GM19467 (cell line): Measurements from ENCODE around the gene PCK1.
"Not testable (repeated sequence)": the region's sequence is repeated elsewhere in the genome, so short reads cannot be mapped to it uniquely, and the experiment has no call there.

Source experiments
- ATAC-seq: cut with Tn5 transposase; IDR thresholded peaks from one replicate; pipeline ENCODE4 v1.9.1; 2021; ENCODE audit warnings: mild to moderate bottlenecking, moderate library complexity; ENCODE audit not compliant: unreplicated experiment

The PCK1 gene

DNA sequence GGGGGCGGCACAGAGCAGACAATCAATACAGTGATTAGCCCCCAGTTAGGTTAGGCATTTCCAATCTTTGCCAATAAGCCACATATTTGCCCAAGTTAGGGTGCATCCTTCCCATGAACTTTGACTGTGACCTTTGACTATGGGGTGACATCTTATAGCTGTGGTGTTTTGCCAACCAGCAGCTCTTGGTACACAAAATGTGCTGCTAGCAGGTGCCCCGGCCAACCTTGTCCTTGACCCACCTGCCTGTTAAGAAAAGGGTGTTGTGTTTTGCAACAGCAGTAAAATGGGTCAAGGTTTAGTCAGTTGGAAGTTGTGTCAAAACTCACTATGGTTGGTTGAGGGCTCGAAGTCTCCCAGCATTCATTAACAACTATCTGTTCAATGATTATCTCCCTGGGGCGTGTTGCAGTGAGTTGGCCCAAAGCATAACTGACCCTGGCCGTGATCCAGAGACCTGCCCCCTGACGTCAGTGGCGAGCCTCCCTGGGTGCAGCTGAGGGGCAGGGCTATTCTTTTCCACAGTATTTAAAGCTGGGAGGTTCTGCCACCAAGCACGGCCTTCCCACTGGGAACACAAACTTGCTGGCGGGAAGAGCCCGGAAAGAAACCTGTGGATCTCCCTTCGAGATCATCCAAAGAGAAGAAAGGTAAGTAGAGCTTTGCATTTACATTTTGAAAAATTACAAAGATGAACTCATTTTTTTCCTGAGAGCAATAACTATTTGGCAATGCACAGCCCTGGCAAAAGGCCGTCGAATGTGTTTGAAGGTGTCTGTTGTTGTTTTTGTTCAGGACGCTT, at the start of gene PCK1:
PCK1 (plus strand) TSS at position 557 of the 802 bp plus-strand sequence. CDS start 302 bp downstream, outside the sequence.
- ATAC-seq: no peak

DNA sequence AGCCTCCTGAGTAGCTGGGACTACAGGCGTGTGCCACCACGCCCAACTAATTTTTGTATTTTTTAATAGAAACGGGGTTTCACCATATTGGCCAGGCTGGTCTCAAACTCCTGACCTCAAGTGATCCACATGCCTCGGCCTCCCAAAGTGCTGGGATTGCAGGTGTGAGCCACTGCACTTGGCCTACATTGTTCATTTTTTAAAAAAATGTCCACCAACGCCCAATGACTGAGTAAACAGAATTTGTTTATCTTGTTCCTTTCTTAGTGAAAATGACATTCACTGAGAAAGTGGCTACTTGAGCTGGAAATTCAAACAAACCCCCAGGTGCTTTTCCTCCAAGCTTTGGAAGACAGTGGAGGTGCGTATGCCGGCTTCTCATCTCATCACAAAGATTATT, 49.2 kb upstream of the PCK1 start:
- ATAC-seq: not testable (repeated sequence)

GRCh38 chr20:57512432-57512831, 48.5 kb upstream of the PCK1 start:
- no peak for ATAC-seq

DNA sequence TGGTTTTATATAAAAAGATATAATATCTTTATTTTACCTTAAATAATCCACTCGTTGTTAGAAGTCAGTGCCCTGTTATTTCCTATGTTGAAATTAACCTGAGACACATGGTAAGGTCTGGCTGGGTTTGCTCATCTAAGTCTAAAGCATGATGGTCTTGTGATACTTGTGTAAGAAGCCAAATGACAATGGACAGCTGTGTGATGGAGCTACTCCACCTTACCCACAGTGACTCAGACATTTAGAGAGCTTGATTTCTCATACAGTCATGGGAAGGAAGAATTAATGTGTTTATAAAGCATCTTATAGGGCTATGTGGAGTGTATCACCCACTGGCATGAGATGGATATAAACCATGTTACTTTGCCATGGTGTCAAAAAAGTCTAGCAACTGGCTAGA, 47.7 kb upstream of the PCK1 start:
- no peak for ATAC-seq

DNA sequence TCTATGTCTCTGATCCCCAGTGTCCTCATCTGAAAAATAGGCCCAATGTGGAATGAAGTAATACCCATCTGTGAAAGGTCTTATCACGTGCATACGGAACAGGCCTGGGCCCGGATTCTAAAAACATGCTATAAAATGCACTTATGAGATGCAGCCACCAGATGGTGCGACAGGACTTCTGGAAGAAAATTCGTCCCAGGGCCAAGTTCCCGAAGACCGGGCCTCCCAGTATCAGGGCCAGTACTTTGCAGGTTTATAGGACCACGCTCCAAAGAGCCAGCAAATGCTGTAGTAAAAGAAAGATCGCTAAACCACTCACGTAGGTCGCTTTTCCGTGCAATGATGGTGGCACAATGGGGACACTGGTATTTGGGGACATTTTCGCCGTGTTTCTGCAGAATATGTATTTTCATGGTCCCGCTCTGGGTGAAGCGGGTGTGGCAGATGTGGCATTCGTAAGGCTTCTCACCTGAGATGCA, 46.6 kb upstream of the PCK1 start:
- ATAC-seq: no peak

DNA sequence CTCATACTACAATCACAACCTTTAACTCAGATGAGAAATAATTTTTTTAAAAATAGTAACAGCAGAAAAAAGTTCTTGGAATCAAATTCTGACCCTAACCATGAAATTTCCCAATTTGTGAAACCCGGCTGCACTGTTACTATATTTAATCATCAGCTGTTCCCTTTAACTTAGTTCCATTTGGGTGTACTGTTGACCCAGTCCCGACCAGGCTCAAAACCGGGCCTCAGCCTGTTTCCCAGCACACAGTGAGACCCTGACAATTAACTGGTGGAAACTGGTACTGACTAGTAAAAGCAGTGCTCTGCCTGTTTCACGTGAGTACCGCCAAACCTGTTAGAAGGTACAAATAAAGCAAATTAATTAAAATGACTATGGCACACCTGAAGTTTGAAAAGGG, 43.0 kb upstream of the PCK1 start:
- no peak for ATAC-seq

- ATAC-seq: peak; percentile 51
Measured at GRCh38 chr20:57522380-57523140, 38.4 kb upstream of the PCK1 start.

DNA sequence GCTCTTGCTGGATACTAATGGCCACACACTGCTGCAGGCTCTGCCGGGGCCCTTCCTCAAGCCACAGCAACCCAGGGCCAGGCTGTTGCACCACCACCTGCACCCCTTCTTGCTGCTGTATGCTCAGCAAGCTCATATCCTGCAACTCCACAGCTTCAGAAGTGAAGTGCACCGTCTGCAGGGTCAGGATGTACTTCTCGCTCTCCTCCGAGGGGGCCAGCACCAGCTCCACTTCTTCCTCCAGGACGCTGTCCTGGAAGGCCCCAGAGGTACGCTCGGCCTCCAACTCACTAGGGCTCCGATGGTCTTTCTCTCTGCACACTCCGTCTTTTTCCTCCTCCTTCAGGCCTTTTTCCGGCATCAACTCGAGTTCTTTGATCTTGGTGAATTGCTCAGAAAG, 37.1 kb upstream of the PCK1 start:
- no peak for ATAC-seq

- no peak for ATAC-seq
Measured at GRCh38 chr20:57524511-57525176, 36.3 kb upstream of the PCK1 start, which contains the start of gene CTCFL. Gene CTCFL, minus strand, starts transcription at chr20:57525140. Its CDS starts 935 bp downstream, at chr20:57524205.

DNA sequence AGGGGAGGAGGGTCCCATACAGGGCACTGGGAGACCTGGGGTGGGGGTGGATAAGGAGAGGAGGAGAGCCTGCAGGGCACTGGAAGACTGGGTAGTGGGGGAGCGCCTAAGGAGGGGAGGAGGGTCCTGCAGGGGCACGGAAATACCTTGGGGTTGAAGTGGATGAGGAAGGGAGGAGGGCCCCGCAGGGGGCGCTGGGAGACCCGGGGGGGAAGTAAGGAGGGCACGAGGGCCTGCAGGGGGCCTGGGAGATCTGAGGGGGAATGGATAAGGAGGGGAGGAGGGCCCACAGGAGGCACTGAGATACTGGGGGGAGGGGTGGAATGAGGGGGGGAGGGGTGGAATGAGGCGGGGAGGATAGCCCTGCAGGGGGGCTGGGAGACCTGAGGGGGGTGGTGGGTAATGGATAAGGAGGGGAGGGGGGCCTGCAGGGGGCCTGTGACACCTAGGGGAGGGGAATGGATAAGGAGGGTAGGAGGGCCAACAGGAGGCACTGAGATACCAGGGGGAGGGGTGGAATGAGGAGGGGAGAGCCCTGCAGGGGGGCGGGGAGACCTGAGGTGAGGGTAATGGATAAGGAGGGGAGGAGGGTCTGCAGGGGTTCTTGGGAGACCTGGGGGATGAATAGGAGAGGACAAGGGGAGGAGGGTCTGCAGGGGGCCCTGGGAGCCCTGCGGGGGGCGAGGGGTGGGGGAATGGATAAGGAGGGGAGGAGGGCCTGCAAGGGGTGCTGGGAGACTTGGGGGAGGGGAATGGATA, 35.4 kb upstream of the PCK1 start:
- ATAC-seq: no peak

- no peak for ATAC-seq
Measured at GRCh38 chr20:57526087-57526884, 34.6 kb upstream of the PCK1 start.

GRCh38 chr20:57526885-57527460, 33.9 kb upstream of the PCK1 start:
- no peak for ATAC-seq

- no peak for ATAC-seq
Measured at GRCh38 chr20:57527728-57528127, 33.2 kb upstream of the PCK1 start.

DNA sequence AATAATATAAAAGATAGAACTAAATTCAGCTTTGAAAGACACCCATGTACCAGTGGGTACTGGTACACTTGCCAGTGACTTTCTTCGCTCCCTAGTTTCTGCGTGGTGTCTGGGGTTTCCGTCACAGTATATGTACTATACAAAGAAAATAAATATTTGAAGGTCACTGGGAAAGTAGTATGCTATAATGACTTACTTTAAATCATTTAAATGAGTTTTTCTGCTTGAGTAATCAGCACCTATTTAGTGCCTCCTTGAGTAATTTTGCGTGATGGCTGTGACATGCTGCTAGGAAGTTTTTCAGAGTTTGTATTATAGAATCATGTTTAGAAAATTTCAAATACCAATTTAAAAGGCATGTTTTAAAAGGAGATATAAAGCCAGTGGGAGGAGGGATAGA, 32.8 kb upstream of the PCK1 start:
- ATAC-seq: no peak

GRCh38 chr20:57529160-57529585, 31.7 kb upstream of the PCK1 start:
- ATAC-seq: no peak

DNA sequence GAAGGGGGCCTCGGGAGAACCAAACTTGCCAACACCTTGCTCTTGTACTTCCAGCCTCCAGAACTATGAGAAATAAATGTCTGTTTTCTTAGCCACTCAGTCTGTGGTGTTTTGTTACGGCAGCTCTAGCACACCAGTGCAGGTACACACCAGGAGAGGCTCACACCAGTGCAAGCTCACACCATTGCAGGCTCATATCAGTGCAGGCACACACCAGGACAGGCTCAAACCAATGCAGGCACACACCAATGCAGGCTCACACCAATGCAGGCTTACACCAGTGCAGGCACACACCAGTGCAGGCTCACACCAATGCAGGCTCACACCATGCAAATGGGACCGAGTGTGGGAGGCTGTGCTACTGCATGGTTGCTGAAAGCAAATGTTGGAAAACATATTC, 31.1 kb upstream of the PCK1 start:
- ATAC-seq: no peak

- no peak for ATAC-seq
Measured at GRCh38 chr20:57530327-57530981, 30.5 kb upstream of the PCK1 start.

GRCh38 chr20:57532104-57532503, 28.8 kb upstream of the PCK1 start:
- ATAC-seq: no peak

DNA sequence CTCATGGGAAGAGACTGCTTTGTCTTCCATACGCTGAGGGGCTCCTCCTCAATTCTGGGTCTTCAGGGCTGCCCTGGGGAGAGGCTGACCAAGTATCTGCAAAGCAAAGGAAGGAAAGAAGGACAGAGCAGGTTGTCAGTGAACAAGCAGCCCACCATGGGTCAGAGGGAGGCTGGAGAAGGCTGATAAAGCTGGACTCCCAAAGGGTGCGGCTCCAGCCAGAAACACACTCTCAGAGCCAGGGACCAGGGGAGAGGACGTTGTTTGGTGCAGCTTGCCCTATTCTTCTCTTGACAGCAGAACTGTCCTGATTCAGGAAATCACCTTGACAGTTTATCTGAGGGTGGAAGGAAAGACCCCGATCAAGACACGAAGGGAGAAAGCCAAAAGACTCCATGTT, 25.6 kb upstream of the PCK1 start:
- no peak for ATAC-seq
